VCaP (cell line): ENCODE data around the gene VILL.
"Not testable (repeated sequence)": the region's sequence is repeated elsewhere in the genome, so short reads cannot be mapped to it uniquely, and the experiment has no call there.

Experiments used
- H3K27ac ChIP-seq: fragments of 450-650 bp; 2 replicates; pipeline ENCODE4 v1.5.1; 2017
- TF ChIP-seq, protein P1 (sequence below): fragments of 450-650 bp; conservative IDR thresholded peaks from 2 replicates; pipeline ENCODE4 v1.5.1; 2017; ENCODE audit warnings: mild to moderate bottlenecking, moderate library complexity

Gene VILL

DNA sequence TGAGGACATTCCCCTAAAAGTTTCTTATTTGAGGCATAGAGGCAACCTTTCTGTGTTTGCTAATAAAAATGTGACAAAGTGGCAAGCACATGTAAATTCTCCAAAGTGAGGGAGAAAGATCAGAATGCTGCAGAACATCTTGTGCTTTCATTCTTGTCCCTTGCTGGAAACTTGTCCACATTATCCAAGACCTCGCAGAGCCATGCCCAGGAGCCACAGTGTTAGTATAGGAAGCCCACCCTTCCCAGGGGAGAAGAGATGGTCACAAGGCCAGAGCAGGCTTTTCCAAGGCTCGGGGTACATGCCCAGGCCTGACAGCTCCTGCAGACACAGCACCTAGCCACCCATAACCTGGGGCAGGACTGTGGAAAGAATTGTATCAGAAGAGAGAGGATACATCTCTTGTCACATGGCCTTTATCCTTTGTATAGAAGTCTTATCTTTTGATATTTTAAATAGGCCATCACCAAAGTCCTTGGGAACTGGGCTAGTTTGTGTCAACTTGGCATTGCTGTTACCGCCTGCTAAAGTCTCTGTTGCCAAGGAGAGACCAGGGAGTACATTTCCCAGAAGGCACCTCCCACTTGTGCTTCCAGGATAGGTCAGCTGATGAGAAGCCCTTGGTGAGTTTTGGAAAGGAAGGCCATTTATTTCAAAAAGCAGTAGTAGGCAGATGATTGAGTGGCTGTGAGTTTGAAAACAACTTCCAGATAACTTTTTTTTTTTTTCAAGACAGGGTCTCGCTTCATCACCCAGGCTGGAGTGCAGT lies 59.0 kb downstream of the VILL start:
- TF ChIP-seq, protein P1, sequence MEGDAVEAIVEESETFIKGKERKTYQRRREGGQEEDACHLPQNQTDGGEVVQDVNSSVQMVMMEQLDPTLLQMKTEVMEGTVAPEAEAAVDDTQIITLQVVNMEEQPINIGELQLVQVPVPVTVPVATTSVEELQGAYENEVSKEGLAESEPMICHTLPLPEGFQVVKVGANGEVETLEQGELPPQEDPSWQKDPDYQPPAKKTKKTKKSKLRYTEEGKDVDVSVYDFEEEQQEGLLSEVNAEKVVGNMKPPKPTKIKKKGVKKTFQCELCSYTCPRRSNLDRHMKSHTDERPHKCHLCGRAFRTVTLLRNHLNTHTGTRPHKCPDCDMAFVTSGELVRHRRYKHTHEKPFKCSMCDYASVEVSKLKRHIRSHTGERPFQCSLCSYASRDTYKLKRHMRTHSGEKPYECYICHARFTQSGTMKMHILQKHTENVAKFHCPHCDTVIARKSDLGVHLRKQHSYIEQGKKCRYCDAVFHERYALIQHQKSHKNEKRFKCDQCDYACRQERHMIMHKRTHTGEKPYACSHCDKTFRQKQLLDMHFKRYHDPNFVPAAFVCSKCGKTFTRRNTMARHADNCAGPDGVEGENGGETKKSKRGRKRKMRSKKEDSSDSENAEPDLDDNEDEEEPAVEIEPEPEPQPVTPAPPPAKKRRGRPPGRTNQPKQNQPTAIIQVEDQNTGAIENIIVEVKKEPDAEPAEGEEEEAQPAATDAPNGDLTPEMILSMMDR = no peak
- no peak overlapping the region for H3K27ac ChIP-seq

DNA sequence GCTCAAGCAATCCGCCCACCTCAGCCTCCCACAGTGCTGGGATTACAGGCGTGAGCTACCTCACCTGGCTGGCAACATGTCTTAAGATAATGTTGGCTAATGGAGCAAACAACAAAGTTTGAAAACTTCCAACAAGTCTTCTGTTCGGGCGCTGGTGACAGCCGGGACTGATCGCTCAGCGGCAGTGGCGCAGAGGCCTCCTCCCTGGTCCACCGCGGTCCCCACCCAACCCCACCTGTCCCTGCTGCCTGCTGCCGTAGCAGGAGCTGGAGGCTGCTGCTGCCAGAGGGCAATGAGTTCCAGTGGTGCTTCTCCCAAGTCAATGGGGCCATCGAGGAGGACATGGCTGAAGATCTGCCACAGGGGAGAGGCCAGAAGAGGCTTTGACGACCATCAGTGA lies 60.5 kb downstream of the VILL start:
- H3K27ac ChIP-seq = no peak overlapping the region
- TF ChIP-seq, protein P1 = no peak

DNA sequence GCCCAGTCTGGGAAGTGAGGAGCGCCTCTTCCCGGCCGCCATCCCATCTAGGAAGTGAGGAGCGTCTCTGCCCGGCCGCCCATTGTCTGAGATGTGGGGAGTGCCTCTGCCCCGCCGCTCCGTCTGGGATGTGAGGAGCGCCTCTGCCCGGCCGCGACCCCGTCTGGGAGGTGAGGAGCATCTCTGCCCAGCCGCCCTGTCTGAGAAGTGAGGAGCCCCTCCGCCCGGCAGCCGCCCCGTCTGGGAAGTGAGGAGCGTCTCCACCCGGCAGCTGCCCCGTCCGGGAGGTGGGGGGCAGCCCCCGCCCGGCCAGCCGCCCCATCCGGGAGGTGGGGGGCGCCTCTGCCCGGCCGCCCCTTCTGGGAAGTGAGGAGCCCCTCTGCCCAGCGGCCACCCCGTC lies 62.7 kb downstream of the VILL start:
- not testable (repeated sequence) for H3K27ac ChIP-seq

DNA sequence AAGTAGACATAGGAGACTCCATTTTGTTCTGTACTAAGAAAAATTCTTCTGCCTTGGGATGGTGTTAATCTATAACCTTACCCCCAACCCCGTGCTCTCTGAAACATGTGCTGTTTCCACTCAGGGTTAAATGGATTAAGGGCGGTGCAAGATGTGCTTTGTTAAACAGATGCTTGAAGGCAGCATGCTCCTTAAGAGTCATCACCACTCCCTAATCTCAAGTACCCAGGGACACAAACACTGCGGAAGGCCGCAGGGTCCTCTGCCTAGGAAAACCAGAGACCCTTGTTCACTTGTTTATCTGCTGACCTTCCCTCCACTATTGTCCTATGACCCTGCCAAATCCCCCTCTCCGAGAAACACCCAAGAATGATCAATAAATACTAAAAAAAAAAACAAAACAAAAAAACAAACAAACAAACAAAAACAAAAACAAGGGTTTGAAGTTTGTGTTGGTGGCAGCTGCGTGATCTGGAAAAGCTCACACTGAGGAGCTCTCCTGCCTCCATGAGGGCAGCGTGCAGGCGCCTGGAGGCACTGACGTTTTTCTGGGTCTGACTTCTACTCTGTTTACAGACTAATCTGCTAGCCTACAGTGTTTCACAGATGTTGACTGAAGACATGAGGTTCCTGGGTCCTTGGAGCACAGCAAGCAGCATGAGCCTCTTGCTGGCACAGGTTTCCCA lies 63.4 kb downstream of the VILL start:
- not testable (repeated sequence) for H3K27ac ChIP-seq

DNA sequence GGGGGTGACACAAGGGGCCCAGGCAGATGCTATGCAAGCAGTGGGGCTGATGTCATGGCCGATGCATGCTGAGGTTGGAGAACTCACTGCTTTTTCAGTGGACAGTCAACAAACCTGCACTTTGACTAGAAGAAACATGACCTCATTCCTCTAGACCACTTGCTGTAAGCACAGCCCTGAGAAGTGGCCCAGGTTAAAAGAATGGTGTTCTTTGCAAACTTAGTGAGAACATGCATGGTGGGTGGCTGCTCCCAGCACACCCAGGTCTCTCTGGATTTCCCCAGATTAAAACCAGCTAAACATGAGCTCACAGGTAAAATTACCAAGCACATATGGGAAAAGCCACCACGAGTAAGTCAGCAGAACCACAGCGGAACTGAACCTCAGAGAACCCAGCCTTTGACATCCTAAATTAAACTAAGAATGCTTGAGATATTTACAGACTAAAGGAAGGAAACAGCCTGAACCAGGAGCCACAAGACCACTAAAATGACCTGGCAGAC lies 64.0 kb downstream of the VILL start:
- TF ChIP-seq, protein P1 = no peak

More for the DNA sequence above, 64.0 kb downstream of the VILL start:
- no peak overlapping the region for H3K27ac ChIP-seq
